Measurements from ENCODE around the gene MCM5. TPM values are rescaled to one million over a fixed set of nuclear protein-coding genes. Genes with fewer than 3 reads are reported as not detected.

Gene MCM5
- total RNA-seq, 2 experiments from 2014 or later, result 190 to 195 TPM

DNA sequence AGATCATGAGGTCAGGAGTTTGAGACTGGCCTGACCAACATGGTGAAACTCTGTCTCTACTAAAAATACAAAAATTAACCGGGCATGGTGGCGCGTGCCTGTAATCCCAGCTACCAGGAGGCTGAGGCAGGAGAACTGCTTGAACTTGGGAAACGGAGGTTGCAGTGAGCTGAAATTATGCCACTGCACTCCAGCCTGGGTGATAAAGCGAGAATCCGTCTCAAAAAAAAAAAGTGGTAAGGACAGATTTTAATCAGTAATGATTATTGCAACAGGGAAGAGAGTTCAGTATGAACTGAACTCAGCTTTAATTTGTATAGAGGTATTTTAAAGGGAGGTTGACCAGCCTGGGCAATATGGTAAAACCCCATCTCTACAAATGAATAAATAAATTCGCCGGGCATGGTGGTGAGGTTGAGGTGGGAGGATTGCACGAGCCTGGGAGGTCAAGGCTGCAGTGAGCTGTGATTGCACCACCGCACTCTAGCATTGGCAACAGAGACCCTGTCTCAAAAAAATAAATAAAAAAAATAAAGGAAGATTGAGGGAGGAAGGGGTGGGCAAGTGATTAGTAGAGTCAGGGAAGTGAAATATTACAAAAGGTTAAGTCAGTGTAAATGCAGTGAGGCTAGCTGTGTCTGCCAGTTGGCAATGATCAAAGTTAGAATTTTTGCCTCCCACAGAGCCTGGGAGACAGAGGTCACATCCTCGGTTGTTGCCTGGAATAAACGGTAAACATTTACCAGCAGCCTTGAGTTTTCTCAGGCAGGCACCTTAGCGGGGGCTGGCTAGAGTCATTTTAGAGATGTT, 2.6 kb upstream of the MCM5 start:
- no peak for DNase-seq

DNA sequence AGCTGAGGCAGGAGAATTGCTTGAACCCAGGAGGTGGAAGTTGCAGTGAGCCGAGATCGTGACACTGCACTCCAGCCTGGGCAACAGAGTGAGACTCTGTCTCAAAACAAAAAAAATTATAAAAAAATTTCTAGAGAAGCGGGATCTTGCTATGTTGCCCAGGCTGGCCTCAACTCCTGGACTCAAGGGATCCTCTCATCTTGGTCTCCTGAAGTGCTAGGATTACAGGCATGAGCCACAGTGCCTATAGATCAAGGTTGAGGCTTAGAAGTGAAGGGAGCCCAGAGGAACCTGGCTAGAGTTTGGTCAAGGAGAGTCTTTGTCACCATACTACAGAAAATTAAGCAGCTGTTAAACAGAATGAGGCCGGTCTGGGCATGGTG, 1.4 kb upstream of the MCM5 start:
- ChIA-PET CTCF (no interaction called here), POLR2A (interaction anchor here (0.8 to 4.9 kb wide), 8 partner anchors 9 to 249 kb away, joined by 3 to 32 read pairs (median 4); partner anchors contain the start of genes APOL6, HMGXB4 and TOM1)
- no peaks in the 10 kb centered on the region for H3K9me3 Mint-ChIP-seq
- no peaks in the 10 kb centered on the region for H3K27me3 Mint-ChIP-seq
- peaks cover 41% of the 10 kb centered on the region for H3K4me1 Mint-ChIP-seq
- DNase-seq, result no peak
- H3K27ac Mint-ChIP-seq, result peak overlapping the region; percentile 97
- H3K4me3 Mint-ChIP-seq, result peak overlapping the region; percentile 100
- peaks cover 32% of the 10 kb centered on the region for H3K36me3 Mint-ChIP-seq (ENCODE audit: low read depth)

More for the DNA sequence above, 2.6 kb upstream of the MCM5 start:
- Mint-ChIP-seq H3K36me3 (ENCODE audit: low read depth) (peaks cover 20% of the 10 kb centered on the region), H3K4me3 (no peak overlapping the region), H3K9me3 (no peaks in the 10 kb centered on the region), H3K4me1 (peaks cover 28% of the 10 kb centered on the region), H3K27me3 (no peaks in the 10 kb centered on the region), H3K27ac (no peak overlapping the region)
- POLR2A ChIA-PET, result interaction anchor here (0.8 to 1.3 kb wide), 2 partner anchors 35 to 140 kb away, joined by 3 read pairs; partner anchors contain the start of gene HMGXB4
- CTCF ChIA-PET, result interaction anchor here (1.3 kb wide), 1 partner anchor 9 kb away, joined by 4 read pairs; no protein-coding TSS in a partner anchor

DNA sequence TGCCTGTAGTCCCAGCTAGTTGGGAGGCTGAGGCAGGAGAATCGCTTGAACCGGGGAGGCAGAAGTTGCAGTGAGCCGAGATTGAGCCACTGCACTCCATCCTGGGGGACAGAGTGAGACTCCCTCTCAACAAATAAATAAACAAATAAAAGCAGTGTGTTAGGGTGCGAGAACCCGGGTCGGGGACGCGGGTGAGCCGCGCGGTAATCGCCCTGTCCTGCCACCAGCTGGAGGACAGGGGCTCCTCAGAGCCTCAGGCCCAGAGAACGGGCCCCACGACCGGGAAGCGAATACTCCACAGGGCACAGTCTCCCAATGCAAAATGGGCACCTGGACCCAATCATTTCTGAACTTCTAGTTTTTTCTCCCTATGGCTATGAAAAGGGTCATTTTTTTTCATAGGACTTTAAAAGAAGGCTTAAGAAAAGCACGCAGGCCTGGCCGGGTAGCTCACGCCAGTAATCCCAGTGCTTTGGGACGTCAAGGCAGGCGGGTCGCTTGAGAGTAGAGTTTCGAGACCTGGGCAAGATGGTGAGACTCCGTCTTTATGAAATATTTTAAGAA, 744 bp upstream of the MCM5 start:
- H3K4me1 Mint-ChIP-seq, result peaks cover 47% of the 10 kb centered on the region
- H3K4me3 Mint-ChIP-seq, result peak overlapping the region; percentile 100
- ChIA-PET CTCF (no interaction called here), POLR2A (interaction anchor here (0.7 to 4.9 kb wide), 8 partner anchors 9 to 249 kb away, joined by 3 to 32 read pairs (median 4); partner anchors contain the start of genes APOL6, HMGXB4 and TOM1)
- no peaks in the 10 kb centered on the region for H3K9me3 Mint-ChIP-seq
- no peaks in the 10 kb centered on the region for H3K27me3 Mint-ChIP-seq
- peak overlapping the region; percentile 97 for H3K27ac Mint-ChIP-seq
- DNase-seq, result no peak
- H3K36me3 Mint-ChIP-seq (ENCODE audit: low read depth), result peaks cover 38% of the 10 kb centered on the region

GRCh38 chr22:35400501-35400790, 506 bp downstream of the MCM5 start:
- H3K4me1 Mint-ChIP-seq, result peaks cover 52% of the 10 kb centered on the region
- H3K9me3 Mint-ChIP-seq, result no peaks in the 10 kb centered on the region
- peak overlapping the region; percentile 100 for H3K4me3 Mint-ChIP-seq
- peak; percentile 28 for DNase-seq
- peaks cover 44% of the 10 kb centered on the region for H3K36me3 Mint-ChIP-seq (ENCODE audit: low read depth)
- peak overlapping the region; percentile 97 for H3K27ac Mint-ChIP-seq
- ChIA-PET CTCF (interaction anchor here (2.9 kb wide), 1 partner anchor 50 kb away, joined by 11 read pairs; no protein-coding TSS in a partner anchor), POLR2A (interaction anchor here (0.7 to 4.9 kb wide), 11 partner anchors 11 to 760 kb away, joined by 3 to 32 read pairs (median 3); partner anchors contain the start of genes APOL3, APOL6 and TOM1)
- no peaks in the 10 kb centered on the region for H3K27me3 Mint-ChIP-seq

DNA sequence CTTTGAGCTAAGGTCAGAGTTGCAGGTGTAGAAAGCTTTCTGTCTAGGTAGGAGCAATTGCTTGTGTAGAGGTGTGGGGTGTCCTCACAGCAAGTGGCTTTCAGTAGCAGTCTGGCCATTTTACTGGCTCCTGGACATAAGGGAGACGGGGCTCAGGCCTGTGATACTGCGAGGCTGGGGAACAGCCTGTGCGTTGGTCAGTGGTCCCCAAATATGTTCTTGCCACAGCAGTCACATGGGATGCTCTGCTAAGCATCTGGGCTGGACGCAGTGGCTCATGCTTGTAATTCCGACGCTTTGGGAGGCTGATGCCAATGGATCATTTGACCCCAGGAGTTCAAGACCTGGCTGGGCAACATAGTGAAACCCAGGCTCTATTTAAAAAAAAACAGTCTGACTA, 1.9 kb downstream of the MCM5 start:
- no peaks in the 10 kb centered on the region for H3K27me3 Mint-ChIP-seq
- H3K27ac Mint-ChIP-seq, result peak overlapping the region; percentile 77
- ChIA-PET POLR2A (interaction anchor here (0.8 to 4.9 kb wide), 7 partner anchors 9 to 247 kb away, joined by 3 to 32 read pairs (median 4); partner anchors contain the start of genes APOL6 and HMOX1), CTCF (interaction anchor here (2.9 kb wide), 1 partner anchor 51 kb away, joined by 11 read pairs; no protein-coding TSS in a partner anchor)
- peak overlapping the region; percentile 100 for H3K4me3 Mint-ChIP-seq
- peaks cover 54% of the 10 kb centered on the region for H3K36me3 Mint-ChIP-seq (ENCODE audit: low read depth)
- H3K9me3 Mint-ChIP-seq, result no peaks in the 10 kb centered on the region
- DNase-seq, result no peak
- H3K4me1 Mint-ChIP-seq, result peaks cover 59% of the 10 kb centered on the region

DNA sequence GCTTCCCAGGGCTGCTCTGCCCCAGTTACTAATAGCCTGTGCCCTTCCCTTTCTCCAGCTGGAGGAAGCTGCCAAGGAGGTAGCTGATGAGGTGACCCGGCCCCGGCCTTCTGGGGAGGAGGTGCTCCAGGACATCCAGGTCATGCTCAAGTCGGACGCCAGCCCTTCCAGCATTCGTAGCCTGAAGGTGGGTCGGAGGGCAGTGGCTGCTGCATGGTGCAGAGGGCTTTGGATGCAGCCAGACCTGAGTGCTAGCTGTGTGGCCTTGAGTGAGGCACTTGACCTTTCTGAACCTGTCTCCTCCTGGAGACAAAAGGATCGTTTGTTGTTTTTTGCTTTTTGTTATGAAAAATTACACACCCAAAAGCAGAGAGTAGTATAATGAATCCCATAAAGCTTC, 3.4 kb downstream of the MCM5 start:
- ChIA-PET POLR2A (interaction anchor here (1.0 to 4.9 kb wide), 6 partner anchors 8 to 52 kb away, joined by 3 to 32 read pairs (median 4); no protein-coding TSS in a partner anchor), CTCF (interaction anchor here (1.1 kb wide), 1 partner anchor 27 kb away, joined by 3 read pairs; no protein-coding TSS in a partner anchor)
- peaks cover 71% of the 10 kb centered on the region for H3K4me1 Mint-ChIP-seq
- peak overlapping the region; percentile 48 for H3K27ac Mint-ChIP-seq
- peaks cover 69% of the 10 kb centered on the region for H3K36me3 Mint-ChIP-seq (ENCODE audit: low read depth)
- DNase-seq, result no peak
- no peak overlapping the region for H3K4me3 Mint-ChIP-seq
- H3K9me3 Mint-ChIP-seq, result no peaks in the 10 kb centered on the region
- no peaks in the 10 kb centered on the region for H3K27me3 Mint-ChIP-seq

DNA sequence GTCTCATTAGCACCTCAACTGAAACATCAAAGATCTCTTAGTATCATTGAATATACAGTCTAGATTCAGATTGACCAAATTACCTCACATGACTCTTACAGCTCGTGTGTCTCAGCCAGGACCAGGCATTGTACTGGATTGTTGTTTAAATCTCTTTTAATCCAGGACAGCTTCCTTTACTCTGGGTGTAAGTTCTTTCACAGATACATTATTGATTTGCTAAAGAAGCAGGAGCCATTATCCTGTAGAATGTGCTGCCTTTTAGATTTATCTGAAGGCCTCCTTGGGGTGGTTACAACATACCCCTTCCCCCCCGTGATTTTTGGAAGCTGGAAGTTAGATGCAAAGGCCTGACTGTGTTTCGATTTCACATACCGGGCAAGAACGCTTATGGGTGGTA, 4.2 kb downstream of the MCM5 start:
- H3K4me3 Mint-ChIP-seq, result no peak overlapping the region
- CTCF ChIA-PET, result interaction anchor here (0.7 to 1.5 kb wide), 4 partner anchors 26 to 53 kb away, joined by 3 read pairs; no protein-coding TSS in a partner anchor
- H3K27me3 Mint-ChIP-seq, result no peaks in the 10 kb centered on the region
- no peak for DNase-seq
- POLR2A ChIA-PET, result interaction anchor here (0.6 to 2.4 kb wide), 5 partner anchors 11 to 104 kb away, joined by 3 to 10 read pairs (median 4); partner anchors contain the start of gene TOM1
- no peaks in the 10 kb centered on the region for H3K9me3 Mint-ChIP-seq
- peaks cover 72% of the 10 kb centered on the region for H3K36me3 Mint-ChIP-seq (ENCODE audit: low read depth)
- H3K4me1 Mint-ChIP-seq, result peaks cover 66% of the 10 kb centered on the region
- no peak overlapping the region for H3K27ac Mint-ChIP-seq

DNA sequence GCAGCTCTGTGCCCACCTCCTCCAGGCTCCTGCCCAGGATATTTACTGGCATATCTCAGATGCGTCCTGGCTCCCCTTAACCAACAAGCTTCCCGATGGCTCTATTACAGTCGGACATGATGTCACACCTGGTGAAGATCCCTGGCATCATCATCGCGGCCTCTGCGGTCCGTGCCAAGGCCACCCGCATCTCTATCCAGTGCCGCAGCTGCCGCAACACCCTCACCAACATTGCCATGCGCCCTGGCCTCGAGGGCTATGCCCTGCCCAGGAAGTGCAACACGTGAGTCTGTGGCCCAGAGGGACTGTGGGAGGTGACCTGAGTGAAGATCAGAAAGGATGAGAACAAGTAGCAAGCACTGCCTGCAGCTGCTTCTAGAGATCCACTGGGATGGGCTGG, 6.5 kb downstream of the MCM5 start:
- peaks cover 77% of the 10 kb centered on the region for H3K36me3 Mint-ChIP-seq (ENCODE audit: low read depth)
- no peak overlapping the region for H3K4me3 Mint-ChIP-seq
- no peak for DNase-seq
- H3K4me1 Mint-ChIP-seq, result peaks cover 59% of the 10 kb centered on the region
- H3K27ac Mint-ChIP-seq, result no peak overlapping the region
- no peaks in the 10 kb centered on the region for H3K9me3 Mint-ChIP-seq
- no peaks in the 10 kb centered on the region for H3K27me3 Mint-ChIP-seq
- POLR2A ChIA-PET, result interaction anchor here (1.1 kb wide), 1 partner anchor 9 kb away, joined by 3 read pairs; no protein-coding TSS in a partner anchor
- CTCF ChIA-PET, result no interaction called here

GRCh38 chr22:35407362-35407761, 7.4 kb downstream of the MCM5 start:
- CTCF ChIA-PET, result no interaction called here
- Mint-ChIP-seq H3K9me3 (no peaks in the 10 kb centered on the region), H3K4me3 (no peak overlapping the region), H3K27me3 (no peaks in the 10 kb centered on the region), H3K4me1 (peaks cover 50% of the 10 kb centered on the region), H3K36me3 (ENCODE audit: low read depth) (peaks cover 77% of the 10 kb centered on the region), H3K27ac (no peak overlapping the region)
- DNase-seq, result no peak
- POLR2A ChIA-PET, result interaction anchor here (1.3 to 1.9 kb wide), 3 partner anchors 8 to 23 kb away, joined by 3 to 5 read pairs (median 5); no protein-coding TSS in a partner anchor

GRCh38 chr22:35409783-35410662, 10.1 kb downstream of the MCM5 start:
- DNase-seq, result no peak
- ChIA-PET POLR2A (interaction anchor here (0.8 to 4.5 kb wide), 3 partner anchors 9 to 33 kb away, joined by 3 to 32 read pairs (median 3); partner anchors contain the start of gene MCM5), CTCF (interaction anchor here (1.3 to 2.3 kb wide), 2 partner anchors 21 to 59 kb away, joined by 3 to 6 read pairs; no protein-coding TSS in a partner anchor)
- Mint-ChIP-seq H3K27ac (peak overlapping the region; percentile 44), H3K9me3 (no peaks in the 10 kb centered on the region), H3K4me3 (no peak overlapping the region), H3K36me3 (ENCODE audit: low read depth) (peaks cover 67% of the 10 kb centered on the region), H3K4me1 (peaks cover 27% of the 10 kb centered on the region), H3K27me3 (no peaks in the 10 kb centered on the region)

DNA sequence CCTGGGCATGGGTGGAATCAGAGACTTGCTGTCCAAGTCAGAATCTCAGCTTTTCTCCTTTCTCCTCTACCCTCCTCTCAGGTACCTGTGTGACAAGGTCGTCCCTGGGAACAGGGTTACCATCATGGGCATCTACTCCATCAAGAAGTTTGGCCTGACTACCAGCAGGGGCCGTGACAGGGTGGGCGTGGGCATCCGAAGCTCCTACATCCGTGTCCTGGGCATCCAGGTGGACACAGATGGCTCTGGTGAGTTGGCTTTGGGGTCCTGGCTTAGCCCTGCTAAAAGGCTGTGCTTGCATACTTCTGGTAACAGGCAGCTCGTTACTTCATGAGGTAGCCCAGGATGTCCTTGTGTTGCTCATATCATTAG, 10.7 kb downstream of the MCM5 start:
- ChIA-PET POLR2A (interaction anchor here (0.8 to 4.5 kb wide), 2 partner anchors 10 kb away, joined by 3 to 32 read pairs; partner anchors contain the start of gene MCM5), CTCF (interaction anchor here (1.0 to 2.3 kb wide), 3 partner anchors 15 to 59 kb away, joined by 3 to 6 read pairs (median 3); no protein-coding TSS in a partner anchor)
- H3K4me3 Mint-ChIP-seq, result no peak overlapping the region
- no peak overlapping the region for H3K27ac Mint-ChIP-seq
- no peak for DNase-seq
- H3K36me3 Mint-ChIP-seq (ENCODE audit: low read depth), result peaks cover 73% of the 10 kb centered on the region
- no peaks in the 10 kb centered on the region for H3K9me3 Mint-ChIP-seq
- no peaks in the 10 kb centered on the region for H3K27me3 Mint-ChIP-seq
- H3K4me1 Mint-ChIP-seq, result peaks cover 27% of the 10 kb centered on the region

GRCh38 chr22:35411102-35411501, 11.2 kb downstream of the MCM5 start:
- DNase-seq, result no peak
- no peaks in the 10 kb centered on the region for H3K9me3 Mint-ChIP-seq
- H3K36me3 Mint-ChIP-seq (ENCODE audit: low read depth), result peaks cover 75% of the 10 kb centered on the region
- H3K4me3 Mint-ChIP-seq, result no peak overlapping the region
- no peak overlapping the region for H3K27ac Mint-ChIP-seq
- peaks cover 24% of the 10 kb centered on the region for H3K4me1 Mint-ChIP-seq
- no peaks in the 10 kb centered on the region for H3K27me3 Mint-ChIP-seq
- POLR2A ChIA-PET, result interaction anchor here (1.4 to 4.5 kb wide), 2 partner anchors 9 to 10 kb away, joined by 4 to 32 read pairs; partner anchors contain the start of gene MCM5
- CTCF ChIA-PET, result interaction anchor here (1.0 to 2.3 kb wide), 3 partner anchors 15 to 60 kb away, joined by 3 to 6 read pairs (median 3); no protein-coding TSS in a partner anchor
